Right lobe of liver (tissue), 6 donors: ENCODE results near the gene ABCC1. TPM values are rescaled to one million over a fixed set of nuclear protein-coding genes. Genes with fewer than 3 reads are reported as not detected.

ENCODE experiments used
- ATAC-seq, 4 donors: fragments of 200-7000 bp; cut with Tn5 transposase; one replicate each; pipeline ENCODE4 v1.9.1; 2020; ENCODE audit warnings: mild to moderate bottlenecking in 4 of 4, moderate library complexity in 4 of 4
- DNase-seq, 3 donors: peaks; one replicate each; pipeline ENCODE4 v3.0.0-alpha.2; 2020
- H3K27ac ChIP-seq, 3 donors: fragments of 200-600 bp; one replicate each; pipeline ENCODE4 v1.8.0; 2022
- H3K27me3 ChIP-seq, 2 donors: fragments of 200-600 bp; one replicate each; pipeline ENCODE4 v1.8.0; 2022
- H3K36me3 ChIP-seq, 4 donors: fragments of 200-600 bp; sonication (generic) in 1 of 4; one replicate each; pipeline versions ENCODE4 v1.5.1 to v1.8.0; 2017 to 2022; ENCODE audit warnings: control low read depth in 1 of 4
- H3K4me1 ChIP-seq, 4 donors: fragments of 200-600 bp; sonication (generic) in 1 of 4; one replicate each; pipeline versions ENCODE4 v1.5.1 to v1.8.0; 2017 to 2022; ENCODE audit warnings: control low read depth in 1 of 4
- H3K4me3 ChIP-seq, 3 donors: fragments of 200-600 bp; one replicate each; pipeline ENCODE4 v1.8.0; 2022
- H3K9me3 ChIP-seq, 4 donors: fragments of 200-600 bp; sonication (generic) in 1 of 4; one replicate each; pipeline versions ENCODE4 v1.5.1 to v1.8.0; 2017 to 2022; ENCODE audit warnings: control low read depth in 1 of 4
- CTCF ChIP-seq, 4 donors: fragments of 200-600 bp in 3 of 4; fragments of 450-650 bp in 1 of 4; IDR thresholded peaks; one replicate each; pipeline versions ENCODE4 v1.5.1 to v1.8.0; 2016 to 2022; ENCODE audit warnings: antibody characterized with exemption in 4 of 4, mild to moderate bottlenecking in 2 of 4
- POLR2A ChIP-seq: fragments of 450-650 bp; IDR thresholded peaks from one replicate; pipeline ENCODE4 v1.6.1; 2017; ENCODE audit warnings: antibody characterized with exemption, mild to moderate bottlenecking
- WGBS: methylation state at CpG from one replicate; pipeline ENCODE4 v1.1.6; 2018; ENCODE audit warnings: low coverage, low lambda C conversion rate; ENCODE audit not compliant: insufficient coverage; ENCODE audit errors: missing lambda C conversion rate; 5-methylcytosine and 5-hydroxymethylcytosine counted together
- intact Hi-C, 2 donors: fragments of 100-400 bp; cut with DNase I; formaldehyde crosslinking; loops; one replicate each; pipeline versions ENCODE4 v1.11.2 to v1.14.1; 2022
- total RNA-seq, 6 experiments: library from RNA; depleted of rRNA in 2 of 6; stranded (reverse); fragments of >200 nt in 2 of 6; fragmentation: NEBNext Ultra II Directional in 3 of 6; extraction: Animal tissue kit (Norgen Biotek cat#: 25700) in 3 of 6; gene quantifications; one replicate each; pipeline versions ENCODE4 v1.1.0 to v1.2.4, GENCODE V29; 2016 to 2023
- donor health status: DM: no; HTN: yes; CAD: no.
- donor health status: DM: no; HTN: no; CAD: no.
- donor health status: DM: no; HTN: no; CAD: no.
- donor health status: DM: no; HTN: yes; CAD: no.
- donor health status: DM: no; HTN: yes; CAD: no.

Gene ABCC1
- total RNA-seq, 6 experiments from 2014 or later = 1.9 to 6.7 (median 4.1) TPM

GRCh38 chr16:15906439-15906838 is 43.0 kb upstream of the ABCC1 start:
- WGBS = 59% methylated on average over 2 of the region's 2 CpGs

GRCh38 chr16:15907863-15908478 is 41.4 kb upstream of the ABCC1 start:
- Histone ChIP-seq H3K4me3 (no peak overlapping the region), H3K9me3 (no peaks in the 10 kb centered on the region), H3K36me3 (no peaks in the 10 kb centered on the region), H3K27ac (no peak overlapping the region), H3K27me3 (no peaks in the 10 kb centered on the region), H3K4me1 (no peaks in the 10 kb centered on the region)
- ATAC-seq = peak in 1 of 4 donors; percentile 32
- DNase-seq = no peak
- intact Hi-C loops = no loop called here
- no peak for TF ChIP-seq CTCF (IDR thresholded peaks at IDR 0.05)
- no peak for TF ChIP-seq POLR2A
- WGBS = 75% methylated on average over 5 of the region's 7 CpGs

More at GRCh38 chr16:15906439-15906838, 43.0 kb upstream of the ABCC1 start:
- Histone ChIP-seq H3K27me3 (no peaks in the 10 kb centered on the region), H3K4me3 (no peak overlapping the region), H3K9me3 (no peaks in the 10 kb centered on the region), H3K36me3 (no peaks in the 10 kb centered on the region), H3K4me1 (no peaks in the 10 kb centered on the region), H3K27ac (no peak overlapping the region)
- no peak for DNase-seq
- TF ChIP-seq CTCF (IDR thresholded peaks at IDR 0.05) (no peak), POLR2A (no peak)
- intact Hi-C loops = no loop called here
- ATAC-seq = no peak

DNA sequence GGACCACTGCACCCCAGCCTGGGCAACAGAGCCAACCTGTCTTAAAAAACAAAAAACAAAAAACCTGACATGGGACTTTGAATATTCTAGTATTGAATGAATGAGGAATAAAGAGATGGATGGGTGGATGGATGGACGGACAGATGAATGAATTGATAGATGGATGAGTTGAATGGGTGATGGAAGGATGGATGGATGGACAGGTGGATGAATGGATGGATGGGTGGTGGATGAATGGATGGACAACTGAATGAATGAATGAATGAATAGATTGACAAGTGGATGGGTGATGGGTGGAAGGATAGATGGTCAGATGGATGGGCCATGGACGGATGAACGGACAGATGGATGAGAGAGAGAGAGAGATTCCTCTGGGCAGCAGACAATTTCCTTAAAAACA is 38.2 kb upstream of the ABCC1 start:
- H3K27ac ChIP-seq = no peak overlapping the region
- no peak overlapping the region for H3K4me3 ChIP-seq
- no peaks in the 10 kb centered on the region for H3K36me3 ChIP-seq
- H3K27me3 ChIP-seq = no peaks in the 10 kb centered on the region
- WGBS = 57% methylated on average over 2 of the region's 3 CpGs
- no peak for DNase-seq
- no peak for ATAC-seq
- TF ChIP-seq CTCF (IDR thresholded peaks at IDR 0.05) = no peak
- no peak for TF ChIP-seq POLR2A
- no peaks in the 10 kb centered on the region for H3K9me3 ChIP-seq
- intact Hi-C loops = no loop called here
- H3K4me1 ChIP-seq = no peaks in the 10 kb centered on the region

DNA sequence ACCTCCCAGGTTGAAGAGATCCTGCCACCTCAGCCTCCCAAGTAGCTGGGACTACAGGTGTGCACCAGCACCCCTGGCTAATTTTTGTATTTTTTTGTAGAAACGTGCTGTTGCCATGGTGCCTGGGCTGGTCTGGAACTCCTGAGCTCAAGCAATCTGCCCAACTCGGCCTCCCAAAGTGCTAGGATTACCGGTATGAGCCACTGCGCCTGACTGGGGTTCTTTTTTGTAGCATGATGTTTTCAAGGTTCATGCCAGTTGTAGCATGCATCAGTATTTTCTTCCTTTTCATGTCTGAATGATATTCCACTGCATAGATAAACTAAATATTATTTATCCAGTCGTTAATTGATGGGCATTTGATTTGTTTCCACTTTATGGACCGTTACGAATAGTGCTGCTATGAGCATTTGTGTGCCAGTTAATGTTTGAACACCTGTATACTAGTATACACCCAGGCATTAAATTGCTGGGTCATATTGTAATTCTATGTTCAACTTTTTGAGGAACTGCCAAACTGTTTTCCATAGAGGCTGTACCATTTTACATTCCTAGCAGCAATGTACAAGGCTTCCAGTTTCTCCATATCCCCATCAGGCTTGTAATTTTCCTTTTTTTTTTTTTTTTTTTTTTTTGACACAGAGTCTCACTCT is 36.2 kb upstream of the ABCC1 start:
- Histone ChIP-seq H3K9me3 (no peaks in the 10 kb centered on the region), H3K27ac (no peak overlapping the region), H3K36me3 (no peaks in the 10 kb centered on the region), H3K27me3 (no peaks in the 10 kb centered on the region), H3K4me1 (no peaks in the 10 kb centered on the region), H3K4me3 (no peak overlapping the region)
- ATAC-seq (no peak), DNase-seq (no peak)
- intact Hi-C loops = no loop called here
- TF ChIP-seq CTCF (IDR thresholded peaks at IDR 0.05) (no peak), POLR2A (no peak)
- 52% methylated on average over 7 of the region's 7 CpGs for WGBS
